A673 (cell line): Measurements from ENCODE around the gene OTX2. TPM values are rescaled to one million over a fixed set of nuclear protein-coding genes. Genes with fewer than 3 reads are reported as not detected.

Source experiments
- BruUV-seq: library from RNA; stranded (reverse); fragments of 400-500 nt; replicated peaks from 2 replicates; lab custom pipeline; 2021; lab: Mats Ljungman, UMichigan
- CTCF ChIA-PET: fragments of 300-600 bp; sonication (Branson Sonifier 250); formaldehyde crosslinking; loops from one replicate; lab custom pipeline; 2022; ENCODE audit warnings: antibody characterized with exemption; lab: Charles Lee
- POLR2A ChIA-PET: fragments of 300-600 bp; sonication (Branson Sonifier 250); formaldehyde crosslinking; loops from one replicate; lab custom pipeline; 2022; ENCODE audit warnings: antibody characterized with exemption; ENCODE audit not compliant: low non-redundant PET; lab: Charles Lee
- DNase-seq: peaks from one replicate; pipeline ENCODE4 v3.0.0-alpha.2; 2015; ENCODE audit warnings: low spot score
- H3K27ac ChIP-seq: fragments of 200-600 bp; sonication (generic); 2 replicates; pipeline ENCODE4 v1.5.1; 2016; ENCODE audit warnings: mixed run types, low read depth, mild to moderate bottlenecking, mixed read lengths, antibody characterized with exemption, low read length; ENCODE audit not compliant: poor library complexity, severe bottlenecking
- H3K27me3 ChIP-seq: fragments of 200-600 bp; sonication (generic); replicated peaks from 2 replicates; pipeline ENCODE4 v1.6.1; 2017; ENCODE audit warnings: mixed run types, low read depth, mild to moderate bottlenecking, mixed read lengths, antibody characterized with exemption, low read length; ENCODE audit not compliant: insufficient read depth, poor library complexity
- H3K36me3 ChIP-seq: fragments of 200-600 bp; sonication (generic); 2 replicates; pipeline ENCODE4 v1.6.1; 2016; ENCODE audit warnings: mixed run types, mild to moderate bottlenecking, mixed read lengths, antibody characterized with exemption, low read length; ENCODE audit not compliant: insufficient read depth, poor library complexity, severe bottlenecking
- H3K4me1 ChIP-seq: fragments of 200-600 bp; sonication (generic); 2 replicates; pipeline ENCODE4 v1.6.1; 2017; ENCODE audit warnings: mixed run types, mild to moderate bottlenecking, mixed read lengths, antibody characterized with exemption, low read length; ENCODE audit not compliant: insufficient read depth, poor library complexity, severe bottlenecking
- H3K4me3 ChIP-seq: fragments of 200-600 bp; sonication (generic); 2 replicates; pipeline ENCODE4 v1.5.1; 2016; ENCODE audit warnings: low read depth, mixed run types, mild to moderate bottlenecking, mixed read lengths, low read length; ENCODE audit not compliant: poor library complexity, severe bottlenecking
- H3K9me3 ChIP-seq: fragments of 200-600 bp; sonication (generic); 2 replicates; pipeline ENCODE4 v1.6.1; 2016; ENCODE audit warnings: mixed run types, low read depth, mild to moderate bottlenecking, mixed read lengths, antibody characterized with exemption, low read length; ENCODE audit not compliant: poor library complexity, severe bottlenecking
- EZH2 ChIP-seq: fragments of 200-600 bp; sonication (generic); IDR thresholded peaks from 2 replicates; pipeline ENCODE4 v1.6.1; 2017; ENCODE audit warnings: borderline replicate concordance, low read depth, mild to moderate bottlenecking, mixed read lengths, antibody characterized with exemption, low read length; ENCODE audit not compliant: poor library complexity, severe bottlenecking
- intact Hi-C: fragments of 100-400 bp; cut with micrococcal nuclease; formaldehyde crosslinking; loops from one replicate; pipeline ENCODE4 v1.10.0; 2022; ENCODE audit not compliant: unreplicated experiment
- total RNA-seq: library from RNA; stranded (reverse); gene quantifications from 2 replicates; pipeline ENCODE4 v1.2.3, GENCODE V29; 2021
- TF ChIP-seq, protein P1 (sequence below): fragments of 300-800, 200-600 bp; sonication (generic); conservative IDR thresholded peaks from 2 replicates; pipeline ENCODE4 v1.5.1; 2017; ENCODE audit warnings: low read depth, mild to moderate bottlenecking, antibody characterized with exemption, low read length, moderate library complexity, mixed read lengths

The OTX2 gene
- total RNA-seq, 1 experiment from 2014 or later = 129 TPM

DNA sequence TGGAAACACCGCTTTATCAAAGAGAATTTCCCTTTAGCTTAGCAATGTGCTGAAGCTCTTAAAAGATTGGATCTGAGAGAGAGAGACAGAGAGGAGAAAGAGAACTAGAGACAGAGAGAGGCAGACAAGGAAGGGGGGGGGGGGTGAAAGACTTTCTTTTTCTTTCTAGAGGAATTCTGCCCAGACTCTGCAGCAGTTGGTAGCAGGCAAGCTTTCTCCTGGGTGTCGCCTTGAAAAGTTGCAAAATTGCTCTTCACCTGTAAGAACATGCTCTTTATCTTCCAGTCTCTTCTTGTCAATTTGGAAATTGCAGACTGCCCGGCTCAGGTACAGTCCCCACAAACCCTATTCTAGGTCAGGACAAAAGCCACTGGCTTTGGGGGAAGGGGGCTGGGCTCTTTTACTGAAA lies 2.9 kb upstream of the OTX2 start:
- Histone ChIP-seq H3K27ac (peak overlapping the region; percentile 95), H3K9me3 (no peaks in the 10 kb centered on the region), H3K4me3 (peak overlapping the region; percentile 71), H3K4me1 (peaks cover 14% of the 10 kb centered on the region), H3K27me3 (no peaks in the 10 kb centered on the region), H3K36me3 (peaks cover 20% of the 10 kb centered on the region)
- no peak for TF ChIP-seq EZH2
- intact Hi-C loops = loop anchor here (5.0 to 10.0 kb wide), 4 partner anchors 229 to 374 kb away; no protein-coding TSS in a partner anchor
- no TSS peak for BruUV-seq
- DNase-seq = no peak
- ChIA-PET CTCF (no interaction called here), POLR2A (interaction anchor here (0.6 kb wide), 1 partner anchor 195 kb away, joined by 9 read pairs; no protein-coding TSS in a partner anchor)

DNA sequence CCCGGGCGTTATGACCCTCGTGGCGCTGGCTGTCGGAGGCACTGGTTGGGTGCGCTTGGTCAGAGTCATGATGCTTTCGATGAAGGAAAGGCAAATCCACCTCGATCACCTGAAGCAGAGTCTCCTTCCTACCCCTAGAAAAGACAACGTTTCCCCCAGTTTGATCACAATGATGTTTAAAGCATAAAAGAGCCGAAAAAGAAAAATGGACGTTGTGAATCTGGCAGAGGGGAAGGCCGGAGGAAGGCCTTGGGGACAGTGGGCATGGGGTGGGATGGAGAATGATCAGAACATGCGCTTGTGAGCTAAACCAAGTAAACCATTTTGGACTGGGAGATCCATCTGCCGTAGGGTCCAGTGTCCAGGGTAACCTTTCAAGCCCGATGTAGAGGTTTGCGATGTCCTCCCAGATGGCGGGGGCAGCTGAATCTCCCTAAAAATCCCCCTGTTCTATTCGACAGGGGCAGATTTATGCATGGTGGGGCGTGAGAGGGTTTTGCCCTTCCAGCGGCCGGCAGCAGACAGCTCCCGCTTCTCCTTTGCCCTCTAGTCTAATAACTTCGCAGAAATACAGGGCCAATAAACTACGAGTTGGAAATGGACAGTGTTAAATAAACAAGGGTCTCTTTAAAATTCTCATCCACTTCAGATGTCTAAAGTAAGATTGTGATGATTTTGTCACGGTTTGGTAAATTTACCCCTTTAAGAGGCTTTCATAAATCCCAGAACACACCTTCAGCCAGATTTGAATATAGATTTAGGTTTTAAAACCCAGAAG lies 2.3 kb upstream of the OTX2 start:
- no peaks in the 10 kb centered on the region for H3K9me3 ChIP-seq
- DNase-seq = no peak
- peak overlapping the region; percentile 71 for H3K4me3 ChIP-seq
- BruUV-seq = no TSS peak
- no peaks in the 10 kb centered on the region for H3K27me3 ChIP-seq
- POLR2A ChIA-PET = interaction anchor here (0.6 kb wide), 1 partner anchor 196 kb away, joined by 9 read pairs; no protein-coding TSS in a partner anchor
- peaks cover 26% of the 10 kb centered on the region for H3K36me3 ChIP-seq
- TF ChIP-seq, protein P1, sequence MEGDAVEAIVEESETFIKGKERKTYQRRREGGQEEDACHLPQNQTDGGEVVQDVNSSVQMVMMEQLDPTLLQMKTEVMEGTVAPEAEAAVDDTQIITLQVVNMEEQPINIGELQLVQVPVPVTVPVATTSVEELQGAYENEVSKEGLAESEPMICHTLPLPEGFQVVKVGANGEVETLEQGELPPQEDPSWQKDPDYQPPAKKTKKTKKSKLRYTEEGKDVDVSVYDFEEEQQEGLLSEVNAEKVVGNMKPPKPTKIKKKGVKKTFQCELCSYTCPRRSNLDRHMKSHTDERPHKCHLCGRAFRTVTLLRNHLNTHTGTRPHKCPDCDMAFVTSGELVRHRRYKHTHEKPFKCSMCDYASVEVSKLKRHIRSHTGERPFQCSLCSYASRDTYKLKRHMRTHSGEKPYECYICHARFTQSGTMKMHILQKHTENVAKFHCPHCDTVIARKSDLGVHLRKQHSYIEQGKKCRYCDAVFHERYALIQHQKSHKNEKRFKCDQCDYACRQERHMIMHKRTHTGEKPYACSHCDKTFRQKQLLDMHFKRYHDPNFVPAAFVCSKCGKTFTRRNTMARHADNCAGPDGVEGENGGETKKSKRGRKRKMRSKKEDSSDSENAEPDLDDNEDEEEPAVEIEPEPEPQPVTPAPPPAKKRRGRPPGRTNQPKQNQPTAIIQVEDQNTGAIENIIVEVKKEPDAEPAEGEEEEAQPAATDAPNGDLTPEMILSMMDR = no peak
- no peak for TF ChIP-seq EZH2
- CTCF ChIA-PET = no interaction called here
- intact Hi-C loops = loop anchor here (5.0 to 10.0 kb wide), 4 partner anchors 230 to 375 kb away; no protein-coding TSS in a partner anchor
- peak overlapping the region; percentile 95 for H3K27ac ChIP-seq
- H3K4me1 ChIP-seq = peaks cover 11% of the 10 kb centered on the region

DNA sequence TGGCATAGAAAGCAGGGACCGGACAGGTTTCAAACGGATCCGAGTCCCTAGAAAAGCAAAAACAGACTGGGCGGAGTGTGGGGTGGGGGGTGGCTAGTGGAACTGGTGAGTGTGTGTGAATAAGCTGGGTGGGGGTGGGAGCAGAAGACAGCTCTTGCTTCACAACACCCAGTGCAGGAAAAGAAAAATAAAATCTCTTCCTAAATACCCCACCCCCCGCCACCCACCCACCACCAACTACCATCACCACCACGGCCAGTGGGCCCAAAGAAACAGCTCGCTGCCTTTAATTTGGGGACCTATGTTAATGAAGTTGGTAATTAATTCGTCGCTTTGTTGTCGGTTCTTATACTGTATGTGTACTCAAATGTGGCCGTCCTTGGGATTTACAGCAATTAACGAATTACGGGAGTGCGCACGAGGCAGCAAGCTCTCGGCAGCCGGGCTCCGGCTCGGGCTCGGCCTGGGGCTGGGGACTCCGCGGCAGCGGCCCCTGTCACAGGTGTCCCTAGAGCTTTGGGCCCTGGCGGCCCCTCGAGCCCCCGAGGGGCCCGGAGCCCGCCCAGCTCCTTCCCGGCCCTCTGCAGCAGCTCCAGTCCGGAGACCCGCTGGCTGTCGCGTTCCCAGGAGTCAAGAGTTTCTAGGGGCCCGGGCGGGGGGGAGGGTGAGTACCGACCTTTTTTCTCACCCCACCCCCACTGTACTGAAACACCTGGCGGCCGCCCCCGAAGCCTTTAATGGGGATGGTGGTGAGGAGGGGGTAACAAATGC lies 1.5 kb upstream of the OTX2 start:
- H3K4me1 ChIP-seq = peaks cover 3% of the 10 kb centered on the region
- peaks cover 33% of the 10 kb centered on the region for H3K36me3 ChIP-seq
- intact Hi-C loops = loop anchor here (5.0 to 10.0 kb wide), 4 partner anchors 231 to 376 kb away; no protein-coding TSS in a partner anchor
- peak overlapping the region; percentile 95 for H3K27ac ChIP-seq
- H3K9me3 ChIP-seq = no peaks in the 10 kb centered on the region
- peak; percentile 69 for DNase-seq
- BruUV-seq = no TSS peak
- H3K4me3 ChIP-seq = peak overlapping the region; percentile 71
- TF ChIP-seq, protein P1 = no peak
- TF ChIP-seq EZH2 = no peak
- POLR2A ChIA-PET = no interaction called here
- H3K27me3 ChIP-seq = no peaks in the 10 kb centered on the region
- CTCF ChIA-PET = no interaction called here
